ENCODE results near the gene OTOS.

The OTOS gene

GRCh38 chr2:240183006-240183874, 42.8 kb upstream of the OTOS start:
- no peak overlapping the region for H3K27ac ChIP-seq
- TF ChIP-seq ZFX (IDR thresholded peaks at IDR 0.05; ENCODE audit: borderline replicate concordance): no peak
- TF ChIP-seq, protein P1, sequence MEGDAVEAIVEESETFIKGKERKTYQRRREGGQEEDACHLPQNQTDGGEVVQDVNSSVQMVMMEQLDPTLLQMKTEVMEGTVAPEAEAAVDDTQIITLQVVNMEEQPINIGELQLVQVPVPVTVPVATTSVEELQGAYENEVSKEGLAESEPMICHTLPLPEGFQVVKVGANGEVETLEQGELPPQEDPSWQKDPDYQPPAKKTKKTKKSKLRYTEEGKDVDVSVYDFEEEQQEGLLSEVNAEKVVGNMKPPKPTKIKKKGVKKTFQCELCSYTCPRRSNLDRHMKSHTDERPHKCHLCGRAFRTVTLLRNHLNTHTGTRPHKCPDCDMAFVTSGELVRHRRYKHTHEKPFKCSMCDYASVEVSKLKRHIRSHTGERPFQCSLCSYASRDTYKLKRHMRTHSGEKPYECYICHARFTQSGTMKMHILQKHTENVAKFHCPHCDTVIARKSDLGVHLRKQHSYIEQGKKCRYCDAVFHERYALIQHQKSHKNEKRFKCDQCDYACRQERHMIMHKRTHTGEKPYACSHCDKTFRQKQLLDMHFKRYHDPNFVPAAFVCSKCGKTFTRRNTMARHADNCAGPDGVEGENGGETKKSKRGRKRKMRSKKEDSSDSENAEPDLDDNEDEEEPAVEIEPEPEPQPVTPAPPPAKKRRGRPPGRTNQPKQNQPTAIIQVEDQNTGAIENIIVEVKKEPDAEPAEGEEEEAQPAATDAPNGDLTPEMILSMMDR (IDR thresholded peaks at IDR 0.05): no peak

GRCh38 chr2:240182476-240182875, 42.0 kb upstream of the OTOS start:
- H3K27ac ChIP-seq: no peak overlapping the region
- no peak for TF ChIP-seq ZFX (IDR thresholded peaks at IDR 0.05; ENCODE audit: borderline replicate concordance)
- TF ChIP-seq, protein P1 (IDR thresholded peaks at IDR 0.05): no peak

- no peak overlapping the region for H3K27ac ChIP-seq
- TF ChIP-seq, protein P1 (IDR thresholded peaks at IDR 0.05): no peak
- TF ChIP-seq ZFX (IDR thresholded peaks at IDR 0.05; ENCODE audit: borderline replicate concordance): no peak
Observed at GRCh38 chr2:240182001-240182400, 41.5 kb upstream of the OTOS start.

- no peak overlapping the region for H3K27ac ChIP-seq
- TF ChIP-seq, protein P1 (IDR thresholded peaks at IDR 0.05): no peak
- no peak for TF ChIP-seq ZFX (IDR thresholded peaks at IDR 0.05; ENCODE audit: borderline replicate concordance)
Observed at GRCh38 chr2:240179941-240180666, 39.6 kb upstream of the OTOS start.

DNA sequence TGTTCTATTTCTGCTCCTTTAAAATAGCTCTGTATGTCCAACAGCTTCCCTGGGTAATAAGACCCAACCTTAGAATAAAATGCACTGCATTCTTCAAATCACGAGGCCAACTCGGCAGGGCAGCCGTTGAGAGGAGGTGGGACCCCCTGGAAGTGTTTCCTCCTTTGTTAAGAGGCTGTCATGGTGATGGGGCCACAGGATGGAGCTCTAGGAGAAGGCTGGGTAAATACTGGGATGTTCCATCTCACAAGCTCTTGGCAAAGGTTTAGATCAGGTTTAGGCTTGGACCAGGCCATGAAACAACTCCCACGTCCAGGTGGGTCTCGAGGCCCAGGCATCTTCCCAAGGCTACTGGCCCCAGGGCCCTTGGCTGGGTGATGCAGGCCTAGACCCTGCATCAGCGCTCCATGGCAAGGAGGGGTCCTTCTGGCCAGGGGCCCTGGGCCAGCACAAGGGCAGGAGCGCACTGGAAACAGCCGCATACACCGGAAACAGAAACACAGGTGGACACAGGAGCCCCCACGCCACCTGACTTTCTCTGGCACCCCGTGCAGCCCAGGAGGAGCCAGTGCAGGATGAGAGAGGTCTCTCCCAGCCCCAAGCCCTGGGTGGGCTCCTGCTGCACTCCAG, 38.8 kb upstream of the OTOS start:
- TF ChIP-seq, protein P1 (IDR thresholded peaks at IDR 0.05): no peak
- no peak for TF ChIP-seq ZFX (IDR thresholded peaks at IDR 0.05; ENCODE audit: borderline replicate concordance)

GRCh38 chr2:240178564-240178963, 38.1 kb upstream of the OTOS start:
- no peak for TF ChIP-seq ZFX (IDR thresholded peaks at IDR 0.05; ENCODE audit: borderline replicate concordance)
- TF ChIP-seq, protein P1 (IDR thresholded peaks at IDR 0.05): no peak
- no peak overlapping the region for H3K27ac ChIP-seq

More for the DNA sequence above, 38.8 kb upstream of the OTOS start:
- H3K27ac ChIP-seq: no peak overlapping the region

All from 22Rv1 (cell line).